ENCODE measurements around the gene ALAS1. TPM values are rescaled to one million over a fixed set of nuclear protein-coding genes. Genes with fewer than 3 reads are reported as not detected.

ALAS1 gene
- total and polyA plus RNA-seq, 2 of the 13 experiments (the other 11 are each of a cell fraction or from before 2014, with no cell fraction given) = 36.0 to 43.2 TPM

- intact Hi-C loops (cut with micrococcal nuclease; ENCODE audit: unreplicated experiment) = loop anchor here (1.0 kb wide), 1 partner anchor 20 kb away; no protein-coding TSS in a partner anchor
Observed at GRCh38 chr3:52196977-52197376, 983 bp upstream of the ALAS1 start.

More at GRCh38 chr3:52196977-52197376, 983 bp upstream of the ALAS1 start:
- DNase-seq (ENCODE audit: low spot score) (no peak), FAIRE-seq (no peak), ATAC-seq (no peak; the same call in 2 of the 3 replicates)
- Histone ChIP-seq H3K9ac (ENCODE audit: insufficient read depth, low read depth, low read length) (peak overlapping the region; percentile 88), H3K4me1 (ENCODE audit: insufficient read depth, low read length) (peaks cover 61% of the 10 kb centered on the region), H3K4me3 (replicated peaks in 1 of 3; ENCODE audit: insufficient read depth in 1 of 3, low read depth in 2 of 3, low read length in 3 of 3) (peak overlapping the region in 2 of 3 experiments; percentile 50 to 94; a peak in 2 of 6 replicates), H3K27ac (ENCODE audit: extremely low read length, insufficient read depth, low read length) (no peak overlapping the region), H4K20me1 (ENCODE audit: insufficient read depth, low read length) (no peaks in the 10 kb centered on the region), H3K36me3 (replicated peaks in 1 of 2; ENCODE audit: control insufficient read depth in 1 of 2, insufficient read depth in 2 of 2, low read length in 2 of 2) (peaks cover 0 to 13% of the 10 kb centered on the region in 2 experiments; a peak in 1 of 5 replicates), H2AFZ (ENCODE audit: low read length) (no peak overlapping the region), H3K9me3 (ENCODE audit: low read length) (no peaks in the 10 kb centered on the region), H3K27me3 (ENCODE audit: control insufficient read depth in 1 of 2, insufficient read depth in 2 of 2, low read length in 2 of 2) (0 out of 5 replicates have a peak, but pooled peaks cover 0 to 5% of the 10 kb centered on the region in 2 experiments), H3K79me2 (ENCODE audit: insufficient read depth, low read length) (peaks cover 11% of the 10 kb centered on the region), H3K4me2 (ENCODE audit: low read depth, low read length) (peak overlapping the region; percentile 90)
- ChIA-PET POLR2A (interaction anchor here (0.8 to 4.3 kb wide), 9 partner anchors 8 to 90 kb away, joined by 3 to 24 read pairs (median 4); partner anchors contain the start of genes GLYCTK and POC1A), CTCF (ENCODE audit: low intra/inter-chr PET ratio, low total read pairs) (no interaction called here)
- in situ Hi-C loops (cut with HindIII; ENCODE audit: extremely low pct_ligation_motif_present, low pct_unique_long_range_greater_than_20kb) = no loop called here
- no TSS peak for BruUV-seq (replicated peaks)
- WGBS (ENCODE audit: low lambda C conversion rate) = no CpG with 5 or more reads among the region's 3 CpGs
- TF ChIP-seq HNRNPL (IDR thresholded peaks at IDR 0.05; ENCODE audit: low read depth, low read length) (0 out of 2 replicates have a peak, but pooled peaks have one; percentile 23), TFAP4 (IDR thresholded peaks at IDR 0.05; ENCODE audit: borderline replicate concordance, low read depth) (peak; percentile 22; the same call in 1 of the 2 replicates), TBX2 (CRISPR knock-in tag; IDR thresholded peaks at IDR 0.05; ENCODE audit: borderline replicate concordance) (peak; percentile 5; the same call in 1 of the 2 replicates), ZNF275 (CRISPR knock-in tag; IDR thresholded peaks at IDR 0.05; ENCODE audit: borderline replicate concordance) (no peak), MXD1 (CRISPR knock-in tag; IDR thresholded peaks at IDR 0.05) (0 out of 2 replicates have a peak, but pooled peaks have one; percentile 13)

Measured in HepG2 (cell line).